HepG2 (cell line): ENCODE results near the gene MRGPRF. TPM values are rescaled to one million over a fixed set of nuclear protein-coding genes. Genes with fewer than 3 reads are reported as not detected.

Experiments
- FOXP1 ChIP-seq, 2 experiments: fragments of 450-650 bp in 1 of 2; IDR thresholded peaks; 2 replicates each; pipeline ENCODE4 v1.6.1; 2017 to 2018; ENCODE audit warnings: antibody characterized with exemption in 1 of 2
- HDAC2 ChIP-seq: sonication (generic); formaldehyde crosslinking; IDR thresholded peaks from 2 replicates; pipeline ENCODE4 v1.4.0; 2020; ENCODE audit warnings: missing genetic modification reagents
- HDAC6 ChIP-seq: fragments of 200-600 bp; sonication (generic); IDR thresholded peaks from 2 replicates; pipeline ENCODE4 v1.7.0; 2017; ENCODE audit warnings: mild to moderate bottlenecking, antibody characterized with exemption, low read length, low read depth
- KDM5B ChIP-seq: sonication (generic); formaldehyde crosslinking; IDR thresholded peaks from 2 replicates; pipeline ENCODE4 v1.4.0; 2020; ENCODE audit warnings: missing genetic modification reagents, mild to moderate bottlenecking, borderline replicate concordance
- NFIB ChIP-seq: sonication (generic); formaldehyde crosslinking; IDR thresholded peaks from 2 replicates; pipeline ENCODE4 v1.9.0; 2021; ENCODE audit warnings: missing genetic modification reagents, mild to moderate bottlenecking, borderline replicate concordance
- PHF21A ChIP-seq: sonication (generic); formaldehyde crosslinking; IDR thresholded peaks from 2 replicates; pipeline ENCODE4 v1.5.0; 2020; ENCODE audit warnings: mild to moderate bottlenecking, missing genetic modification reagents
- RAD51 ChIP-seq: fragments of 450-650 bp; IDR thresholded peaks from 2 replicates; pipeline ENCODE4 v1.6.1; 2016; ENCODE audit warnings: borderline replicate concordance
- SALL1 ChIP-seq: sonication (generic); formaldehyde crosslinking; IDR thresholded peaks from 2 replicates; pipeline ENCODE4 v1.8.0; 2022; ENCODE audit warnings: mild to moderate bottlenecking, missing genetic modification reagents
- THAP8 ChIP-seq: sonication (generic); formaldehyde crosslinking; IDR thresholded peaks from 2 replicates; pipeline ENCODE4 v1.5.1; 2020; ENCODE audit warnings: missing genetic modification reagents, mild to moderate bottlenecking, borderline replicate concordance
- TIGD3 ChIP-seq: sonication (generic); formaldehyde crosslinking; IDR thresholded peaks from 2 replicates; pipeline ENCODE4 v1.5.1; 2020; ENCODE audit warnings: mild to moderate bottlenecking, missing genetic modification reagents, borderline replicate concordance
- ZNF235 ChIP-seq: sonication (generic); formaldehyde crosslinking; IDR thresholded peaks from 2 replicates; pipeline ENCODE4 v1.8.1; 2023; ENCODE audit warnings: mild to moderate bottlenecking, missing genetic modification reagents, borderline replicate concordance
- ZNF251 ChIP-seq: sonication (generic); formaldehyde crosslinking; IDR thresholded peaks from 2 replicates; pipeline ENCODE4 v1.9.0; 2021; ENCODE audit warnings: mild to moderate bottlenecking, missing genetic modification reagents
- ZNF549 ChIP-seq: sonication (generic); formaldehyde crosslinking; IDR thresholded peaks from 2 replicates; pipeline ENCODE4 v1.5.0; 2020; ENCODE audit warnings: missing genetic modification reagents
- ZNF687 ChIP-seq: sonication (generic); formaldehyde crosslinking; IDR thresholded peaks from 2 replicates; pipeline ENCODE4 v1.5.1; 2020; ENCODE audit warnings: mild to moderate bottlenecking, missing genetic modification reagents, moderate library complexity
- ZSCAN20 ChIP-seq: sonication (generic); formaldehyde crosslinking; IDR thresholded peaks from 2 replicates; pipeline ENCODE4 v1.4.0; 2020; ENCODE audit warnings: missing genetic modification reagents, mild to moderate bottlenecking, borderline replicate concordance
- polyA plus RNA-seq, 8 experiments: library from polyadenylated mRNA; depleted of rRNA in 3 of 8; stranded (reverse) in 7 of 8; unstranded in 1 of 8; fragments of >200 nt; fragmentation: Illumina TruSeq in 4 of 8; extraction: Trizol in 4 of 8; gene quantifications; 2 replicates each; pipeline versions ENCODE4 v1.2.1 to v1.2.3, GENCODE V29; 2011 to 2016; ENCODE audit warnings: low read depth in 4 of 8, missing spikeins in 1 of 8, mixed read lengths in 1 of 8; ENCODE audit not compliant: insufficient read depth in 1 of 8
- total RNA-seq, 5 experiments: library from RNA; depleted of rRNA; stranded (reverse); fragments of >200 nt; fragmentation: Illumina TruSeq; extraction: Trizol; gene quantifications; 2 replicates each; pipeline ENCODE4 v1.2.3, GENCODE V29; 2016; ENCODE audit warnings: low read depth in 1 of 5
- TF ChIP-seq, protein P1 (sequence below): sonication (generic); formaldehyde crosslinking; conservative IDR thresholded peaks from 2 replicates; pipeline ENCODE4 v1.4.0; 2020; ENCODE audit warnings: mild to moderate bottlenecking, missing genetic modification reagents, moderate library complexity
- TF ChIP-seq, protein P2 (sequence below): sonication (generic); formaldehyde crosslinking; IDR thresholded peaks from 2 replicates; pipeline ENCODE4 v1.9.0; 2021; ENCODE audit warnings: missing genetic modification reagents, borderline replicate concordance

MRGPRF gene
- total and polyA plus RNA-seq, 2 of the 13 experiments (the other 11 are each of a cell fraction or from before 2014, with no cell fraction given) = not detected

DNA sequence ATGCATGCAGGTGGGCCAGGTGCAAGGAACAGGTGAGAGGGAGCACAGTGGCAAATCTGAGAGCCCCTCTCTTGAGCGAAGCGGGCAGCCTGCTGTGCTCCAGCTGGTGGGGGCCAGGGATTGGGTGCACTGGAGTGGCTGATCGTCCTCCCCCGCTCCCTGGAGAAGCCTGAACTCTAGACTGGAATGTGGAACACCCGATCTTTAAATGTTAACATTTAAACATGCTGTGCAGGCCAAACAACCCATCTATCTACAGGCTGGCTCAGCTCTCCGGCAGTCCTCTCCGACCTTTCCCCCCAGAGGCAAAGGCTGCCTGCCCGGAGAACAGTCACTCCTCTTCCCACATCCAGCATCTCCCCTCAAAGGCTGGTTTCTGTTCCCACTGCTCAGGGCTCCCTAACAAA lies 5.1 kb downstream of the MRGPRF start (continued):
- TF ChIP-seq ZNF687 = peak; percentile 53
- TF ChIP-seq SALL1 = peak; percentile 29; the same call in 1 of the 2 replicates
- no peak for TF ChIP-seq ZNF251 (CRISPR knock-in tag)
- no peak for TF ChIP-seq ZNF549 (CRISPR knock-in tag)
- TF ChIP-seq KDM5B (CRISPR knock-in tag) = no peak
- TF ChIP-seq PHF21A (CRISPR knock-in tag) = peak; percentile 77
- TF ChIP-seq HDAC2 (CRISPR knock-in tag) = no peak
- TF ChIP-seq, protein P1, sequence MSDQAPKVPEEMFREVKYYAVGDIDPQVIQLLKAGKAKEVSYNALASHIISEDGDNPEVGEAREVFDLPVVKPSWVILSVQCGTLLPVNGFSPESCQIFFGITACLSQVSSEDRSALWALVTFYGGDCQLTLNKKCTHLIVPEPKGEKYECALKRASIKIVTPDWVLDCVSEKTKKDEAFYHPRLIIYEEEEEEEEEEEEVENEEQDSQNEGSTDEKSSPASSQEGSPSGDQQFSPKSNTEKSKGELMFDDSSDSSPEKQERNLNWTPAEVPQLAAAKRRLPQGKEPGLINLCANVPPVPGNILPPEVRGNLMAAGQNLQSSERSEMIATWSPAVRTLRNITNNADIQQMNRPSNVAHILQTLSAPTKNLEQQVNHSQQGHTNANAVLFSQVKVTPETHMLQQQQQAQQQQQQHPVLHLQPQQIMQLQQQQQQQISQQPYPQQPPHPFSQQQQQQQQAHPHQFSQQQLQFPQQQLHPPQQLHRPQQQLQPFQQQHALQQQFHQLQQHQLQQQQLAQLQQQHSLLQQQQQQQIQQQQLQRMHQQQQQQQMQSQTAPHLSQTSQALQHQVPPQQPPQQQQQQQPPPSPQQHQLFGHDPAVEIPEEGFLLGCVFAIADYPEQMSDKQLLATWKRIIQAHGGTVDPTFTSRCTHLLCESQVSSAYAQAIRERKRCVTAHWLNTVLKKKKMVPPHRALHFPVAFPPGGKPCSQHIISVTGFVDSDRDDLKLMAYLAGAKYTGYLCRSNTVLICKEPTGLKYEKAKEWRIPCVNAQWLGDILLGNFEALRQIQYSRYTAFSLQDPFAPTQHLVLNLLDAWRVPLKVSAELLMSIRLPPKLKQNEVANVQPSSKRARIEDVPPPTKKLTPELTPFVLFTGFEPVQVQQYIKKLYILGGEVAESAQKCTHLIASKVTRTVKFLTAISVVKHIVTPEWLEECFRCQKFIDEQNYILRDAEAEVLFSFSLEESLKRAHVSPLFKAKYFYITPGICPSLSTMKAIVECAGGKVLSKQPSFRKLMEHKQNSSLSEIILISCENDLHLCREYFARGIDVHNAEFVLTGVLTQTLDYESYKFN = peak; percentile 87
- TF ChIP-seq NFIB (CRISPR knock-in tag) = no peak
- no peak for TF ChIP-seq THAP8
- TF ChIP-seq ZSCAN20 (CRISPR knock-in tag) = no peak
- TF ChIP-seq FOXP1 (IDR thresholded peaks at IDR 0.05) = no peak
- no peak for TF ChIP-seq FOXP1 (CRISPR knock-in tag; IDR thresholded peaks at IDR 0.05)
- TF ChIP-seq HDAC6 = no peak
- TF ChIP-seq TIGD3 = no peak
- TF ChIP-seq ZNF235 = no peak
- TF ChIP-seq RAD51 = no peak
- TF ChIP-seq, protein P2, sequence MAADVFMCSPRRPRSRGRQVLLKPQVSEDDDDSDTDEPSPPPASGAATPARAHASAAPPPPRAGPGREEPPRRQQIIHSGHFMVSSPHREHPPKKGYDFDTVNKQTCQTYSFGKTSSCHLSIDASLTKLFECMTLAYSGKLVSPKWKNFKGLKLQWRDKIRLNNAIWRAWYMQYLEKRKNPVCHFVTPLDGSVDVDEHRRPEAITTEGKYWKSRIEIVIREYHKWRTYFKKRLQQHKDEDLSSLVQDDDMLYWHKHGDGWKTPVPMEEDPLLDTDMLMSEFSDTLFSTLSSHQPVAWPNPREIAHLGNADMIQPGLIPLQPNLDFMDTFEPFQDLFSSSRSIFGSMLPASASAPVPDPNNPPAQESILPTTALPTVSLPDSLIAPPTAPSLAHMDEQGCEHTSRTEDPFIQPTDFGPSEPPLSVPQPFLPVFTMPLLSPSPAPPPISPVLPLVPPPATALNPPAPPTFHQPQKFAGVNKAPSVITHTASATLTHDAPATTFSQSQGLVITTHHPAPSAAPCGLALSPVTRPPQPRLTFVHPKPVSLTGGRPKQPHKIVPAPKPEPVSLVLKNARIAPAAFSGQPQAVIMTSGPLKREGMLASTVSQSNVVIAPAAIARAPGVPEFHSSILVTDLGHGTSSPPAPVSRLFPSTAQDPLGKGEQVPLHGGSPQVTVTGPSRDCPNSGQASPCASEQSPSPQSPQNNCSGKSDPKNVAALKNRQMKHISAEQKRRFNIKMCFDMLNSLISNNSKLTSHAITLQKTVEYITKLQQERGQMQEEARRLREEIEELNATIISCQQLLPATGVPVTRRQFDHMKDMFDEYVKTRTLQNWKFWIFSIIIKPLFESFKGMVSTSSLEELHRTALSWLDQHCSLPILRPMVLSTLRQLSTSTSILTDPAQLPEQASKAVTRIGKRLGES = no peak
